CD14-positive monocyte (primary cell): Measurements from ENCODE around the gene TNFRSF1A. TPM values are rescaled to one million over a fixed set of nuclear protein-coding genes. Genes with fewer than 3 reads are reported as not detected.

Experiments
- DNase-seq, 3 donors: peaks; one replicate each; pipeline ENCODE4 v3.0.0-alpha.2; 2011 to 2022
- H2AFZ ChIP-seq: 2 replicates; pipeline ENCODE4 v1.6.0; 2012; ENCODE audit warnings: mild to moderate bottlenecking, low read depth, low read length, inconsistent platforms; ENCODE audit not compliant: insufficient read depth, poor library complexity, severe bottlenecking
- H3K27ac ChIP-seq, 2 donors: 1 replicate in 1 of 2; 2 replicates in 1 of 2; pipeline ENCODE4 v1.5.1; 2012 to 2013; ENCODE audit warnings: low read length in 2 of 2, control low read depth in 1 of 2, inconsistent platforms in 1 of 2, low read depth in 1 of 2, mild to moderate bottlenecking in 1 of 2
- H3K27me3 ChIP-seq, 2 donors: one replicate each; pipeline versions ENCODE4 v1.6.0 to v1.6.1; 2011 to 2013; ENCODE audit warnings: low read length in 2 of 2; ENCODE audit not compliant: control insufficient read depth in 2 of 2, insufficient read depth in 2 of 2
- H3K36me3 ChIP-seq, 2 donors: replicated peaks in 1 of 2; 1 replicate in 1 of 2; 2 replicates in 1 of 2; pipeline versions ENCODE4 v1.5.1 to v1.6.1; 2012 to 2013; ENCODE audit warnings: low read length in 2 of 2, control low read depth in 1 of 2, inconsistent platforms in 1 of 2, mild to moderate bottlenecking in 1 of 2; ENCODE audit not compliant: insufficient read depth in 2 of 2, control insufficient read depth in 1 of 2
- H3K4me1 ChIP-seq, 2 donors: 1 replicate in 1 of 2; 2 replicates in 1 of 2; pipeline versions ENCODE4 v1.5.1 to v1.6.1; 2012 to 2013; ENCODE audit warnings: low read length in 2 of 2, control low read depth in 1 of 2, inconsistent platforms in 1 of 2, mild to moderate bottlenecking in 1 of 2, moderate library complexity in 1 of 2; ENCODE audit not compliant: insufficient read depth in 2 of 2, control insufficient read depth in 1 of 2
- H3K4me2 ChIP-seq: replicated peaks from 2 replicates; pipeline ENCODE3; 2012; ENCODE audit warnings: low read length, moderate library complexity, mild to moderate bottlenecking; ENCODE audit not compliant: poor library complexity, severe bottlenecking; ENCODE audit errors: extremely low read depth
- H3K4me3 ChIP-seq, 3 experiments: fragments of 200-600 bp in 1 of 3; sonication (generic) in 1 of 3; replicated peaks in 1 of 3; 1 replicate in 2 of 3; 2 replicates in 1 of 3; pipeline ENCODE4 v1.5.1; 2011 to 2013; ENCODE audit warnings: low read length in 3 of 3, mild to moderate bottlenecking in 3 of 3, control low read depth in 2 of 3, low read depth in 2 of 3, inconsistent platforms in 1 of 3, moderate library complexity in 1 of 3
- H3K79me2 ChIP-seq: 2 replicates; pipeline ENCODE4 v1.6.0; 2012; ENCODE audit warnings: mild to moderate bottlenecking, control low read depth, inconsistent platforms, low read length, moderate library complexity; ENCODE audit not compliant: insufficient read depth
- H3K9ac ChIP-seq: 2 replicates; pipeline ENCODE4 v1.6.0; 2017; ENCODE audit warnings: low read length, mild to moderate bottlenecking; ENCODE audit not compliant: insufficient read depth, poor library complexity, severe bottlenecking
- H3K9me3 ChIP-seq, 2 donors: replicated peaks in 1 of 2; 1 replicate in 1 of 2; 2 replicates in 1 of 2; pipeline versions ENCODE4 v1.5.1 to v1.6.1; 2012 to 2013; ENCODE audit warnings: low read length in 2 of 2, control low read depth in 1 of 2; ENCODE audit not compliant: control insufficient read depth in 1 of 2, insufficient read depth in 1 of 2
- H4K20me1 ChIP-seq: 2 replicates; pipeline ENCODE4 v1.6.0; 2012; ENCODE audit warnings: mild to moderate bottlenecking, low read length, control low read depth, moderate library complexity; ENCODE audit not compliant: insufficient read depth
- H3K27ac Mint-ChIP-seq, 7 donors: one replicate each; pipeline ENCODE4 v1.8.0; 2020; ENCODE audit warnings: mild to moderate bottlenecking in 7 of 7, mixed read lengths in 7 of 7, moderate library complexity in 6 of 7, inconsistent platforms in 2 of 7
- H3K27me3 Mint-ChIP-seq, 3 donors: one replicate each; pipeline ENCODE4 v1.8.0; 2021 to 2022; ENCODE audit warnings: low read depth in 3 of 3, mild to moderate bottlenecking in 3 of 3, mixed read lengths in 3 of 3, moderate library complexity in 3 of 3, inconsistent platforms in 1 of 3
- H3K36me3 Mint-ChIP-seq, 2 donors: one replicate each; pipeline ENCODE4 v1.8.0; 2020; ENCODE audit warnings: mixed read lengths in 2 of 2, inconsistent platforms in 1 of 2, mild to moderate bottlenecking in 1 of 2
- H3K4me1 Mint-ChIP-seq: one replicate; pipeline ENCODE4 v1.8.0; 2020; ENCODE audit warnings: mild to moderate bottlenecking, mixed read lengths
- H3K4me3 Mint-ChIP-seq, 2 donors: one replicate each; pipeline ENCODE4 v1.8.0; 2020; ENCODE audit warnings: mild to moderate bottlenecking in 2 of 2, mixed read lengths in 2 of 2, moderate library complexity in 1 of 2
- H3K9me3 Mint-ChIP-seq, 7 donors: one replicate each; pipeline ENCODE4 v1.8.0; 2020 to 2022; ENCODE audit warnings: mixed read lengths in 7 of 7, mild to moderate bottlenecking in 6 of 7, moderate library complexity in 6 of 7, inconsistent platforms in 2 of 7
- CTCF ChIP-seq: fragments of 200-600 bp; IDR thresholded peaks from one replicate; pipeline ENCODE4 v1.8.0; 2022; ENCODE audit warnings: antibody characterized with exemption, mild to moderate bottlenecking
- WGBS: methylation state at CpG from one replicate; pipeline ENCODE4 v1.1.5; 2013; ENCODE audit warnings: missing lambda C conversion rate; ENCODE audit not compliant: insufficient coverage; 5-methylcytosine and 5-hydroxymethylcytosine counted together
- intact Hi-C, 2 donors: fragments of 100-400 bp; cut with micrococcal nuclease; formaldehyde crosslinking; loops; one replicate each; pipeline versions ENCODE4 v1.15.0 to v1.15.1; 2023
- polyA plus RNA-seq, 3 donors: library from polyadenylated mRNA; depleted of rRNA in 1 of 3; unstranded in 2 of 3; stranded (reverse) in 1 of 3; fragments of 300-500 nt in 2 of 3; fragments of >200 nt in 1 of 3; fragmentation: Illumina TruSeq in 2 of 3; gene quantifications; 1 replicate in 2 of 3; 2 replicates in 1 of 3; pipeline ENCODE4 v1.2.3, GENCODE V29; 2012 to 2021

Gene TNFRSF1A
- polyA plus RNA-seq, 3 donors, result 108 to 157 (median 152) TPM

- Histone ChIP-seq H3K4me3 (peak overlapping the region in 1 of 3 experiments; percentile 41), H2AFZ (no peak overlapping the region), H3K27ac (peak overlapping the region; percentile 17 to 38), H3K36me3 (peaks cover 14 to 22% of the 10 kb centered on the region in 2 donors), H3K4me2 (peak overlapping the region; percentile 55), H4K20me1 (peaks cover 68% of the 10 kb centered on the region), H3K27me3 (peaks cover 0 to 4% of the 10 kb centered on the region in 2 donors), H3K9me3 (no peaks in the 10 kb centered on the region), H3K79me2 (peaks cover 5% of the 10 kb centered on the region), H3K4me1 (peaks cover 39 to 50% of the 10 kb centered on the region in 2 donors), H3K9ac (no peak overlapping the region)
- peak overlapping the region; percentile 81 to 95 (median 87) for H3K27ac Mint-ChIP-seq
- no peaks in the 10 kb centered on the region for H3K9me3 Mint-ChIP-seq
- peaks cover 15 to 19% of the 10 kb centered on the region in 2 donors for H3K36me3 Mint-ChIP-seq
- peaks cover 52% of the 10 kb centered on the region for H3K4me1 Mint-ChIP-seq
- peak overlapping the region; percentile 72 to 82 for H3K4me3 Mint-ChIP-seq
- peak; percentile 66 to 95 (median 89) for DNase-seq
- peak; percentile 72 for TF ChIP-seq CTCF
- H3K27me3 Mint-ChIP-seq, result peaks cover 14 to 22% (median 21%) of the 10 kb centered on the region in 3 donors
- 0% methylated on average over 11 of the region's 14 CpGs for WGBS
- intact Hi-C loops, result loop anchor here (5.0 kb wide), 3 partner anchors 59 to 144 kb away; partner anchors contain the start of gene LTBR (in 1 of the 2)
Measured at GRCh38 chr12:6323340-6323994, 18.4 kb downstream of the TNFRSF1A start.

GRCh38 chr12:6322969-6323339 lies 18.9 kb downstream of the TNFRSF1A start:
- Histone ChIP-seq H3K4me3 (no peak overlapping the region), H3K27me3 (peaks cover 0 to 7% of the 10 kb centered on the region in 2 donors), H3K27ac (no peak overlapping the region), H4K20me1 (peaks cover 63% of the 10 kb centered on the region), H3K36me3 (peaks cover 9 to 17% of the 10 kb centered on the region in 2 donors), H3K9ac (no peak overlapping the region), H3K4me2 (peak overlapping the region; percentile 55), H2AFZ (no peak overlapping the region), H3K9me3 (no peaks in the 10 kb centered on the region), H3K4me1 (peaks cover 43 to 50% of the 10 kb centered on the region in 2 donors), H3K79me2 (no peaks in the 10 kb centered on the region)
- H3K4me1 Mint-ChIP-seq, result peaks cover 56% of the 10 kb centered on the region
- H3K27ac Mint-ChIP-seq, result peak overlapping the region in 1 of 7 donors; percentile 84
- peaks cover 10 to 14% of the 10 kb centered on the region in 2 donors for H3K36me3 Mint-ChIP-seq
- 11% methylated on average over 1 of the region's 2 CpGs for WGBS
- no peak for TF ChIP-seq CTCF
- peaks cover 17 to 26% (median 25%) of the 10 kb centered on the region in 3 donors for H3K27me3 Mint-ChIP-seq
- intact Hi-C loops, result loop anchor here (5.0 kb wide), 3 partner anchors 59 to 144 kb away; partner anchors contain the start of gene LTBR (in 1 of the 2)
- no peaks in the 10 kb centered on the region for H3K9me3 Mint-ChIP-seq
- no peak for DNase-seq
- peak overlapping the region in 1 of 2 donors; percentile 72 for H3K4me3 Mint-ChIP-seq
